Parathyroid adenoma (tissue), 2 donors: ENCODE data around the gene KIZ.

Experiments used
- H2AFZ ChIP-seq: fragments of 300-600 bp; sonication (generic); one replicate; pipeline ENCODE4 v1.7.0; 2017; ENCODE audit warnings: antibody characterized with exemption, mild to moderate bottlenecking
- H3K27ac ChIP-seq: fragments of 300-600 bp; sonication (generic); one replicate; pipeline ENCODE4 v1.7.0; 2017
- H3K27me3 ChIP-seq: fragments of 300-600 bp; sonication (generic); one replicate; pipeline ENCODE4 v1.7.0; 2017; ENCODE audit warnings: low read length; ENCODE audit not compliant: control insufficient read depth, insufficient read depth
- H3K36me3 ChIP-seq: fragments of 300-600 bp; sonication (generic); one replicate; pipeline ENCODE4 v1.7.0; 2017; ENCODE audit warnings: low read length; ENCODE audit not compliant: control insufficient read depth, insufficient read depth
- H3K4me1 ChIP-seq: fragments of 300-600 bp; sonication (generic); one replicate; pipeline ENCODE4 v1.7.0; 2017; ENCODE audit warnings: control low read depth
- H3K4me2 ChIP-seq: fragments of 300-600 bp; sonication (generic); one replicate; pipeline ENCODE4 v1.7.0; 2017; ENCODE audit warnings: low read length
- H3K4me3 ChIP-seq: fragments of 300-600 bp; sonication (generic); one replicate; pipeline ENCODE4 v1.7.0; 2017; ENCODE audit warnings: low read depth, low read length
- H3K79me2 ChIP-seq: fragments of 300-600 bp; sonication (generic); one replicate; pipeline ENCODE4 v1.7.0; 2017; ENCODE audit warnings: control low read depth
- H3K9ac ChIP-seq: fragments of 300-600 bp; sonication (generic); one replicate; pipeline ENCODE4 v1.7.0; 2017; ENCODE audit warnings: mild to moderate bottlenecking
- H3K9me3 ChIP-seq: fragments of 300-600 bp; sonication (generic); one replicate; pipeline ENCODE4 v1.7.0; 2017; ENCODE audit warnings: low read length; ENCODE audit not compliant: control insufficient read depth
- CTCF ChIP-seq: fragments of 300-600 bp; sonication (generic); IDR thresholded peaks from one replicate; pipeline ENCODE4 v1.7.0; 2017; ENCODE audit warnings: antibody characterized with exemption, mild to moderate bottlenecking
- donor health status: primary hyperparathyroidism.

KIZ gene

GRCh38 chr20:21189761-21190523 lies 64.1 kb downstream of the KIZ start:
- peaks cover 1% of the 10 kb centered on the region for H3K4me1 ChIP-seq
- H3K27me3 ChIP-seq = no peaks in the 10 kb centered on the region
- H3K79me2 ChIP-seq = no peaks in the 10 kb centered on the region
- no peak overlapping the region for H3K9ac ChIP-seq
- no peak overlapping the region for H3K4me3 ChIP-seq
- H2AFZ ChIP-seq = no peak overlapping the region
- H3K9me3 ChIP-seq = no peaks in the 10 kb centered on the region
- no peaks in the 10 kb centered on the region for H3K36me3 ChIP-seq
- no peak for TF ChIP-seq CTCF
- no peak overlapping the region for H3K4me2 ChIP-seq
- no peak overlapping the region for H3K27ac ChIP-seq

- Histone ChIP-seq H3K9ac (no peak overlapping the region), H3K9me3 (no peaks in the 10 kb centered on the region), H3K27me3 (no peaks in the 10 kb centered on the region), H2AFZ (no peak overlapping the region), H3K4me1 (peaks cover 4% of the 10 kb centered on the region), H3K4me3 (no peak overlapping the region), H3K4me2 (no peak overlapping the region), H3K36me3 (no peaks in the 10 kb centered on the region), H3K27ac (no peak overlapping the region), H3K79me2 (no peaks in the 10 kb centered on the region)
- TF ChIP-seq CTCF = no peak
Measured at GRCh38 chr20:21190869-21191268, 65.0 kb downstream of the KIZ start.

GRCh38 chr20:21191839-21192238 lies 66.0 kb downstream of the KIZ start:
- Histone ChIP-seq H3K27ac (no peak overlapping the region), H3K4me1 (peaks cover 5% of the 10 kb centered on the region), H3K4me2 (no peak overlapping the region), H3K36me3 (no peaks in the 10 kb centered on the region), H3K9ac (no peak overlapping the region), H3K4me3 (no peak overlapping the region), H3K27me3 (no peaks in the 10 kb centered on the region), H3K79me2 (no peaks in the 10 kb centered on the region), H3K9me3 (no peaks in the 10 kb centered on the region), H2AFZ (no peak overlapping the region)
- no peak for TF ChIP-seq CTCF

DNA sequence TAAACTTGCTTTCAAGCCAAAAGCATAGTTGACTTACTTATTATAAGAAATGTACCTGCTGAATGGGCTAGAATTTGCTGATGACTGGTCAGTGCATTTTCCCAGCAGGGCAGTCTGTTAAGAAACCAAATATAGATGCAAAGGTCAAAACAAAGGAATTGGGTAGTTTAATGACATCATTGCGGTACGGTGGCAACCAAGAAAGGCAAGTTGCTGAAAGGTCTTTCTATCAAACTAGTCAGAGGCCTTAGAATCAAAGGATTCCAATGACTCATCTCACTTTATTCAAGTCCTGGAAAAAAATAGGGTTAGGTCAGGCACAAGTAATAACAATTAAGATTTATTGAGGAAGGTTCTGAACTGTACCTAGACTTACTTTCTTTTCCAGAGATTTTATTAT lies 76.4 kb downstream of the KIZ start:
- H3K27me3 ChIP-seq = no peaks in the 10 kb centered on the region

More for the DNA sequence above, 76.4 kb downstream of the KIZ start:
- H3K4me3 ChIP-seq = no peak overlapping the region
- TF ChIP-seq CTCF = no peak
- no peaks in the 10 kb centered on the region for H3K9me3 ChIP-seq
- no peak overlapping the region for H3K4me2 ChIP-seq
- H2AFZ ChIP-seq = no peak overlapping the region
- H3K79me2 ChIP-seq = no peaks in the 10 kb centered on the region
- no peaks in the 10 kb centered on the region for H3K36me3 ChIP-seq
- no peaks in the 10 kb centered on the region for H3K4me1 ChIP-seq
- no peak overlapping the region for H3K27ac ChIP-seq
- no peak overlapping the region for H3K9ac ChIP-seq
